Measurements from ENCODE around the gene ANO10.

The ANO10 gene

DNA sequence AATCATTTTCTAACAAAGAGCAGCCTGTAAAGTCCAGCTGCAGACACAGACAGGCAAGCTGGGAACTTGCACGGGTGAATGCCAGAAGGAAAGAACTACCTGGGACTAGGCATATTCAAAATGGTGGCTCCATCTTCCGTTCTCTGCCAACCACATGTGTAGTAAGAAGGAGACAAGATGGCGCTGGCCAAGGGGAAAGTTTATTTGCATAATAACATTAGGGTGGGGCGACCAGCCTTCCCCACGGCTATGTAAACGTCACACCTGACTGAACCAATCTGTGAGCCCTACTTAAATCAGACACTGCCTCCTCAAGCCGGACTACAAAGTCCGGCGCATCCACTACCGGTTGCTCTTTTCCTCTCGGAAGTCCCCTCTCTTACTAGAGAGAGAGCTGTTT is 204.7 kb downstream of the ANO10 start:
- DNase-seq (ENCODE audit: low read depth, low spot score) = no peak

- no peak for DNase-seq (ENCODE audit: low read depth, low spot score)
Measured at GRCh38 chr3:43415088-43415487, 206.7 kb downstream of the ANO10 start.

DNA sequence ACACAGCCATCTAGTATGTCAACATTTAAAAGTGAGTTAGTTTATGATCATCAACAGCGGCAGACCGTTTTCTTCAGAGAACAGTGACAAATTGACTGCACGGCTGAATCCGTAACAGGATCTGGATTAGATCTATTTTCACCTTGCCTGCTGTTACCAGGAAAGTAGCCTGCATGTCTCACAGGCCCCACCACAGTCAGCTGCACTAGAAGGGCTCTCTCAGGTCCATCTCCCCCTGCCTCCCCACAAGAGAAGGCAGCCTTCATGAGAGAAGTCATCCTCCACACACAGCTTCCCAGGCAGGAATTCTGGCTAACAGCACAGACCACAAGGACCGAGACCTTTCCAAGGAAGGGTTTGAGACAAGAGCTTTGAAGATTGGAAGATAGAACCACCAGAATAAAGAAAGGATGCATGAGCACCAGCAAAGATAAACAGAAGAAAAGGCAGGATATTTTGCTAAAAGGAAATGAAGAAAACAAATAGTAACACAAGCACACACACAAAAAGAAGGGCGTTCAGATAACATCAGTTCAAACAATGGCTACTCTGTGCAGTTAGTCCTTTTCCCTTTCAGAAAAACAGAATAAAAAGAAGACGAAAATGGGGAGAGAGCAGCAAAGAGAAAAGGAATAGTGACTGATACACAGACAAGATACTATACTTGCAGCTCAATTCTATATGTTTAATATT is 208.0 kb downstream of the ANO10 start:
- DNase-seq (ENCODE audit: low read depth, low spot score) = no peak

- no peak for DNase-seq (ENCODE audit: low read depth, low spot score)
Measured at GRCh38 chr3:43411429-43411828, 210.4 kb downstream of the ANO10 start.

GRCh38 chr3:43410592-43410991 is 211.2 kb downstream of the ANO10 start:
- no peak for DNase-seq (ENCODE audit: low read depth, low spot score)

DNA sequence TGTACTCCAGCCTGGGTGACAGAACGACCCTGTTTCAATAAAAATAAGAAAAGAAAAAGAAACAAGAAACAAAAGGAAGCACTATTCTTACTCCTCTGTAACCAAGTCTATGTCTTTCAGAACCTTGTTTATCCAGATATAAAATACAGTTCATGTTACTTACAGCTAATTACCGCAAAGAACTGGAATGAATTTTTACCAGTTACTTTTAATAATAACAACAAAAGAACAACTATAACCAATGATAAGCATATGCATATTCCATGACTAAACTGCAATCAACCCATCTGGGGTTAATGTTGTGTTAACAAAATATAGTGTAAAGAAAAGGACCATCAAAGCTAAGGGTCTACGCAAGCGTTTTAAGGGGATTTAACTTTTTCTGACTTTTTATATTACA is 212.3 kb downstream of the ANO10 start:
- no peak for DNase-seq (ENCODE audit: low read depth, low spot score)

- no peak for DNase-seq (ENCODE audit: low read depth, low spot score)
Measured at GRCh38 chr3:43406643-43407023, 215.2 kb downstream of the ANO10 start.

DNA sequence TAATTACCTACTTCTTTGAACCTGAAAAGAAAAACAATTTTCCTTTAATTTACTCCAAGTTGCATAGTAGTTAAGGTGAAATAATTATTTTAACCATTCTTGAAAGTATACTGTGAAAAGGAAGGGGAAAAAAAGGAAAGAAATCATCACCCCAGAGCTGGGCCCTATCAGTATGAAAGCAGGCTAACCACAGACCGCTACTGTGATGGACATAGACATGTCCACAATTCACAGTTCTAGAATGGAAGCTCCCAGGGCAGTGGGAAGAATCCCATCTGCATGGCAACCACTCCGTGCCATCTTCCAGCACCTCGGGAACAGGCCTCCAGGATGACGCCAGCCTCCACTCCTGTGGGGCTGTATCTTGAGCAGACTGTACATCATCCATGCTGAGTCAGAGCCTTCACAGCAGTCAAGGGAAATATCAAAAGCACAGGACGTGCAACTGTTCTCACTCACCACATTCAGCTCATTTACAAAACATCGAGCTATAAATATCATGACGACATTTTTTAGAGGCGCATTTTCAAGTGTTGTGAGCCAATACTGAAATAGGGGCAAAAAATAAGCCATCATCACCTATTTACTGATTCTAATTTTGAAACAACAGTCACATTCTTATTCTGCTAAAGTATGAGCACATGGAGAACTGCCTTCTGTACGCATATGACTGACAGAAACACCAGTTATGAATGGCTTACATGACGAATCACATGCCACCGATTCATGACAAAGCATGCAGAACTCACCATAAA is 215.7 kb downstream of the ANO10 start:
- peak; percentile 83 for DNase-seq (ENCODE audit: low read depth, low spot score)

DNA sequence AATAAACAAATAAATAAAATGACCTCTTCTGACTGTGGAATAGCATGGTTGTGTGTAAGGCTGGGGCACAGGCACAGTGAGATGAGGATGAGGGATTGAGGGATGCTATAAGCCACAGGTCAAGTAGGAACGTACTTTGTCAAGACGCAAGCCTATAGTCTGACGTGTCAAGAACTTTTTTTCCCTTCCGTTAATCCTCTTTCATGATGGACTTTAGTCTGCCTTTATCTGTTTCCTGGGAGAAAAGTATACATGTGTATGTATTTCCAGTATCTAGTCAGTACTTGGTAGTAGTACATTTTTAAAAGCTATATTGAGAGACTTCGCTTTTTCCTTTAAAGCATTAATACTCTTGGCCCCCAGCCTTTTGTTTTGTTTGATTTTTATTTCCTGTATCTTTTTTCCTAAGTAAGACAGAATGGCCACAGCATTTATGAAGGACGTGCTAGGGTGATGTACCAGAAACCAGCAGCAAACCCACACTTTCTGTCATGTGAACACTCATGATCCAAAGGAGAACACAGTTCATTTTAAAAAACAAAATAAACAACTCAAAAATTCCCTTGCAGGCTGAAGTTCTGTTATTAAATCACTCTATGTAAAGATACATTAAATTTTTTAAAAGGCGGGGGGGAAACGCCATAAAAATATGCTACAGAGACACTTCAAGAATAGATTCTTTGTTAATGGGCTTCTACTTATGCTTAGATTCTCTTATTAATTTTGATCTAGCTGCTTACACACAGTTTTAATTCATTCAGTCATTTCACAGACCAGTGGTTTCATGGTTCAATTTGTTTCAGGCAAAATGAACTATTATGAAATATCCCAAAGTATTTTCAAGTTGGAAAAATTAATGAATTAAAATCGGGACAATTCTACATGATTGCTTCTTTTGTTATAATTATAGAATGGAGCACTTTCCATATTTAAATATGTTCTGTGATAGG is 220.8 kb downstream of the ANO10 start:
- DNase-seq (ENCODE audit: low read depth, low spot score) = no peak

GRCh38 chr3:43400167-43400566 is 221.6 kb downstream of the ANO10 start:
- DNase-seq (ENCODE audit: low read depth, low spot score) = no peak

- DNase-seq (ENCODE audit: low read depth, low spot score) = no peak
Measured at GRCh38 chr3:43399034-43399433, 222.8 kb downstream of the ANO10 start.

DNA sequence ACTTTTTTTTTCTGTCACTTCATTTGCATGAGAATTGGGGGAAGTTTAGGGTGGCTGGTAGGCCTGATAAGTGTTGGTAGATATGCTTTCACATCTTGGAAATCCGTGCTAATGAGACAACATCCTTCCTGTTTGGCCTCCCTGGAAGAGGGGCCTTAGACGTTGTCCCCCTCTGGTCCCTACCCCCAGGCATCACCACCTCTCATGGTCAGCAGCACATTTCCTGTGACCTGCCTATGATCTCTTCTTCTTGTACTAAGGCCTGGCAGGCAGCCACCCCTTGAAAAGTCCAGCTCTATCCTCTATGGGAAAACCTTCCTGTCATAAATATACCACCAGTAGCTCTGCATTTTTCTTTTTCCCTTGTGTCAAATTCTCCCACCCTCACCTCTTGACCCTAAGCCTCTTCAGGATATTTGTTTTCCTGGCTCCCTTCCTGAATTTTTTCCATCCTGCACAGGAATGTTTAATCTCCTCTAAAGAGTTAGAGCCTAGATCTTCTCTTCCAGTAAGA is 227.7 kb downstream of the ANO10 start:
- peak; percentile 63 for DNase-seq (ENCODE audit: low read depth, low spot score)

- no peak for DNase-seq (ENCODE audit: low read depth, low spot score)
Measured at GRCh38 chr3:43391621-43392020, 230.2 kb downstream of the ANO10 start.

GRCh38 chr3:43390255-43390588 is 231.6 kb downstream of the ANO10 start:
- DNase-seq (ENCODE audit: low read depth, low spot score) = no peak

DNA sequence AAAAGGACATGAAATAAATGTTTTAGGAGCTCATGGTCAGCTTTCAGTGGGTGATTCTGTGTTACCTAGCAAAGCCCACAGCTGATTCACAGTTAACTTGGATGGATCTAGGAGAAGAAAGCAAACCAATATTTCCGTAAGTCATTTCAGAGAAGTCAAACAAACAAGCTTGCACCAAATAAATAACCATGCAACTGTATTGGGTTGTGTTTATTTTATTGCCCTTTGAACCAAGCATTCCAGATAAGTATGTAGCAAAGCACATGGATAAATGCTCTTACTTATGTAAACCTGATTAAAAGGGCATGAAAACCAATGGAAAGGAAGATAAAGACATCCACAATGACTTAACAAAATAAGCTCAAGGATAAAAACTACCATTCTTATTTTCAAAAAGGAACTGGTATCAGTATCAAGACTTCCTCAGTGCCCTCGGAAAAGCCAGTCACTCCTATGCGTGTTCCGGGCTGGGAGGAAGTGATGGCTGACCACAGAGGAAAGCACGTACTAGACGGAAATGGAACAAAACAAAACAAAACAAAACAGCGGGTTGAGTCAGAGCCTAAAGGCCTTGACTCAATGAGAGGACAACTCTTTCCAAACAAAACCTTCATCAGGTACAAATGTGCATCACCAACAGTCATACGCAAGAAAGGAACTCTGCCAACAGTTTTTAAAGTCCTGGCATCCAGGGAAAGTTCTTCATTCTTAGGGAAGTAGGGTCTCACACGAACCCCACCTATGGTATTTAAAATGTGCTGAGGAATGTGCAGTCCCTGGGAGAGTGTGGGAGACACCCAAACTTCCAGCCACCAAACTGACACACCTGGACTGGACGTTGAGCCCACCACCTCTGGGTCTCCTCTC is 232.2 kb downstream of the ANO10 start:
- no peak for DNase-seq (ENCODE audit: low read depth, low spot score)

GRCh38 chr3:43388915-43389314 is 232.9 kb downstream of the ANO10 start:
- no peak for DNase-seq (ENCODE audit: low read depth, low spot score)

DNA sequence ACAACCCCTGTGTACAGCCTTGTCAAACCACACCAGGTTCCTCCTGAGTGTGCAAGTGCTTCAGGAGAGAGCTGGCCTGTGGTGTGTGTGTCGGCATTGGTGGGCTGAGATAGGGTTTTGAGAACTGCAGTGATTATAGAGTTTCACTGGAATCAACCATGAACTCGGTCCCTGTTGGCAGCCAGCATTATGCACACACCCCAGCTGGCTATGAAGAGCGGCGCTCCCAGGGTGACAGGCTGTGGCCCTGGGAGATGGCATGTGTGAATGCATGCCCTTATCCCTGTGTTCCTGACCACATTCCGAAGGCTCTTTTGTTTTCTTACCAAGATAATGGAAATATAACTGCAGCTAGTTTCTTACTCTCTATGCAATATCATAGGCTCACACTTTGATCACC is 233.6 kb downstream of the ANO10 start:
- DNase-seq (ENCODE audit: low read depth, low spot score) = no peak

- DNase-seq (ENCODE audit: low read depth, low spot score) = peak; percentile 66
Measured at GRCh38 chr3:43379343-43379742, 242.5 kb downstream of the ANO10 start.

- no peak for DNase-seq (ENCODE audit: low read depth, low spot score)
Measured at GRCh38 chr3:43378066-43378935, 243.5 kb downstream of the ANO10 start.

- no peak for DNase-seq (ENCODE audit: low read depth, low spot score)
Measured at GRCh38 chr3:43373560-43373928, 248.3 kb downstream of the ANO10 start.
